ENCODE data around the gene RPL22L1. TPM values are rescaled to one million over a fixed set of nuclear protein-coding genes. Genes with fewer than 3 reads are reported as not detected.
"Not testable (repeated sequence)": the region's sequence is repeated elsewhere in the genome, so short reads cannot be mapped to it uniquely, and the experiment has no call there.

RPL22L1 gene
- 74.4 and 119 TPM in 2 replicates for total RNA-seq

DNA sequence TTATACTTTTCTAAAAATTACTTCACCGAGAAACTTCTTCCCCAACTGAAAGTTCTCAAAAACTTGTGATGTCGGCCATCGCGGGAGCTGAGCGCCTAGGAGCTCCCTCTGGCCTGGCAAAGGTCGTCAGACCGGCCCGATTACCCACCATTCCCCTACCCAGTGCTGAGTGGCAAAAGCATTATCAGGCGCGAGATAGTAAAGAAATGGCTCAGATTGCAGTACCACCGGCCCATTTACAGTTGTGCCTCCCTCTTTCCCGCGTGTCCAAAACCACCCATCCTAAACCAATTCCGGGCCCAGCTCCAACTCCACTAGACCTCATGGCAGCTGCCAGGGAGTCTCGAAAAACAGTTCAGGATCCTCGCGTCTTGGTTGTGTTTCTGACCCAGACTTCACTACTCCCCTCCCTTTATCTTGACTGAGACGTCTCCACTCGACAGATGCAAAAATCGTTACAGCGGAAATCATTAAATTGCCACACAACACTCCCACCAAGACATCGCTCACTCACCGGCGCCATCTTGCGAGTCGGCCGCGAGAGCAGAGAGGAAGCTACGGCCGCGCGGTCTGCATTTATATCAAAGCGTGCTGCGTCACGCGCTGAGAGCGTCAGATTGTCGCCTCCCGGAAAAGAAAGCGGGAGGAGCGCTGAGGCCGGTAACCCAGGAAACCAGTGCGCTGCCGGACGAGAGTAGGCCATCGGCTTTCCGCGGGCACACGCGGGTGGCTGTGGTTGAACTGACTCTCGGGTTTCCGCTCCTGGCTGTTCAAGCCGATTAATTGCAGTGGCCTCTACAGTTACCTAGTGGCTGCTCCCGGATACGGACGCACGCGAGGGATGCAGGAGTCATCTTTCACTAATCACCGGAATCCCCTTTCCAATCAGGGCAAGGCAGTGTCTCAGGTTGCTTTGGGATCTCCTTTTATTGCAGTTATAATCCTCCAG lies at the start of gene RPL22L1:
Gene RPL22L1, minus strand, starts transcription at position 551 of the 949 bp plus-strand sequence. Its CDS starts 28 bp downstream, at position 523.
- peak; percentile 74 for DNase-seq (ENCODE audit: low read depth, low spot score)

DNA sequence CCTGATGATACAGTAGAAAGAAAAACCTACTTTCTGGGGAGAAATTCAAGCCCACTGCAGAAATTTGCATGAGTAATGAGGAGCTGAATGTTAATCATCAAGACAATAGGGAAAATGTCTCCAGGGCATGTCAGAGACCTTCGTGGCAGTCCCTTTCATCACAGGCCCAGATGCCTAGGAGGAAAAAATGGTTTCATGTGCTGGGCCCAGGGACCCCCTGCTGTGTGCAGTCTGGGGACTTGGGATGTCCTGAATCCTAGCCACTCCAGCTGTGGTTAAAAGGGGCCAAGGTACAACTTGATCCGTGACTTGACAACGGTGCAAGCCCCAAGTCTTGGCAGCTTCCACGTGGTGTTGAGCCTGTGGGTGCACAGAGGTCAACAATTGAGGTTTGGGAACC lies 48.7 kb upstream of the RPL22L1 start:
- DNase-seq (ENCODE audit: low read depth, low spot score) = no peak

DNA sequence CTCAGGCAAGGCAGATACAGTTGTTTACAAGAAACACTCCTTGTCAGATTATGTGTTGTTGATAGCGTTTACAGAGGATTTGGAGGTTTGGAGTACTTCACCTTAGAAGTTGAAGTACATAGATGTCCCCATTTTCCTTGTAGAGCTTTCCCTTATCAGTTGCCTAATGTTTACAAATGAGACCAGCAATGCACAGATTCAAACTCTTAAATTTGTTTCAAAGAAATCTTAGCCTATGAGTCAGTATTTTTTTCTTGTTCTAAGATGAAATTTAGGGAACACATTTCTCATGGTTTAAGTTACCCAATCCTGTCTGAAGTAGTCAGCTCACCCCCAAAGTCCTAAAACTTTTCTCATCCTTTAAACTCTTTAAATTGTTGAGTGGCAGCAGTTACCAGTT lies 44.7 kb upstream of the RPL22L1 start:
- no peak for DNase-seq (ENCODE audit: low read depth, low spot score)

DNA sequence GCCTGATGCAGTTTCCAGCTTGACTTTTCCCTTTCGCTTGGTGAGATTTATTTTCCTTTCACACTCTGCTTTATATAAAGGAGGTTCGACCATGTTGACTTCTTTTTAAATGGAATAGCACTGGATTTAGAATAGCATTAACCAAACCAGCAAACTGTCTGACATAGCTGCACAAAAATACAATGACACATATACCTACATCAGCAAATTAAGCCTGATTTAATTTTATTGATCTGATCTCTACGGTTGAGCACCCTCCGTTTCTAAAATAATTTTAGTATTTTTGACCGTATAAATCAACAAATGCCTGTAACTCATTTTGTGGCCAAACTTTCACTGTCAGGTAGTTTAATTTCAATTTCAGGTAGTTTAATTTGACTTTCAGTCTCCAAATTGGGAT lies 44.2 kb upstream of the RPL22L1 start:
- no peak for DNase-seq (ENCODE audit: low read depth, low spot score)

DNA sequence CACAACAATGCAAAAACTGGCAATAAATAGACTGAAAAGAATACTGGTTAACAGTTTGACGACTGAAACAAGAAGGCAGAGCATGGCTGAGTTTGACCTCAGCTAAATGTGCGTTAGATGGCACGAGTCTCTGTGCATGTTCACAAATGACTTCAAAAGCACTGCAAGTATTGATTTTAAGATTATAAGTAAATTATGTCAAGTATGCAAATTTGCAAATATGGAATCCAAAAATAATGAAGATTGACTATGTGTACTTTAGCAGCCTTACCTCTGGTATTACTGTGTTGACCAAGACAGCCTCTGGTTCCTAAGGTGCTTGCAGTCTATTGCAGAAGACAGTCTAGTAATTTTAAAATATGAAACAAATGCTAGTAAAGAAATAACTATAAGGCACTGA lies 41.1 kb upstream of the RPL22L1 start:
- DNase-seq (ENCODE audit: low read depth, low spot score) = no peak

DNA sequence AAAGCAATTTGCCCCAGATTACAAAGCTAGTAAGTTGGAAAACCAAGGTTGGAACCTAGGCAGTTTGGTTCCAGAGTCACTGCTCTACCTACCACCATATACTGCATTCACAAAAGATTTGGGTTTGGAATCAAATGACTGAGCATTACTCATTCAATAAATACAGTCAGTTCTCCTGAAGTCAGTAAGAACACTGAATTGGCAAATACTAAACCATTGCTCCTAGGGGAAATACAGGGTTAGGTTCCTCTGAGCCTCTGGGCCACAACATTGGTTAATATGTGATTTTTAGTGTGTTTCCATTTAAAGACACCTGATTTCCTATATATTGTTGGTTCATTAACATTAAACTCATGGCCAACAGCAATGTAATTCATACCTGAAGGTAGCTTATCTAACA lies 40.5 kb upstream of the RPL22L1 start:
- DNase-seq (ENCODE audit: low read depth, low spot score) = no peak

DNA sequence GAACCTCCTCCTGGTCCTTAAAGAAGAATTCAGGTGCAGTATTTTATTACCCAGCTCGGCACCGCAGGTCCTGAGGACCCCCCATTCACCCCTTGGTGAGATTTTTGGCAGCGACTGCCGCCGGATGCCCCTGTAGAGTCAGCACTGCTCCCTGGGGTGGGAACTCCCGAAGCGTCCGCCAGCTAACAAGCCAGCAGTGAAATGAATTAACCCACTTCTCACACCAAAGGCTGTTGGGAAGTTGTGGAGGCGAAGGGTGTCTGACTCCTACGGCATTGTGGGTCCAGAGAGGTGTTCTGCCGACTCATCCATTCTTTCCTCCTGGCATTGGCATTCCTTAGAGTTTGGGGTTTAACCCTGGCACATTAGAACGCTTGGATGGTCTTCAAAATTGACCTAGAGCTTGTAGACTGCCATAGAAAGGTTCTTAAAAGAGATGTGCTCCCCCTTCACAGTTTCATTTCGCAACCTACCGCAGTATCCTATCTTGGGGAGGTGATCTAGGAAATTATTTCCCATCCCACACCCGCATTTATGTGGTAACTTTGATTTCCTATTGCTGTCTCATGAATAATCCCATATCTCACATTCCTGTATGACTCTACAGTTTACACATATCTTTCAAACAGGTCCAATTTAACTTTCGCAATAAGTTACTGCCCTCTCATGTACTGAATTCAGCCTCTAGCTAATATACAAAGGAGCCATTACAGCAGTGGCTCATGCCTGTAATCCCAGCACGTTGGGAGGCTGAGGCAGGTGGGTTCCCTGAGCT lies 39.3 kb upstream of the RPL22L1 start:
- no peak for DNase-seq (ENCODE audit: low read depth, low spot score)

DNA sequence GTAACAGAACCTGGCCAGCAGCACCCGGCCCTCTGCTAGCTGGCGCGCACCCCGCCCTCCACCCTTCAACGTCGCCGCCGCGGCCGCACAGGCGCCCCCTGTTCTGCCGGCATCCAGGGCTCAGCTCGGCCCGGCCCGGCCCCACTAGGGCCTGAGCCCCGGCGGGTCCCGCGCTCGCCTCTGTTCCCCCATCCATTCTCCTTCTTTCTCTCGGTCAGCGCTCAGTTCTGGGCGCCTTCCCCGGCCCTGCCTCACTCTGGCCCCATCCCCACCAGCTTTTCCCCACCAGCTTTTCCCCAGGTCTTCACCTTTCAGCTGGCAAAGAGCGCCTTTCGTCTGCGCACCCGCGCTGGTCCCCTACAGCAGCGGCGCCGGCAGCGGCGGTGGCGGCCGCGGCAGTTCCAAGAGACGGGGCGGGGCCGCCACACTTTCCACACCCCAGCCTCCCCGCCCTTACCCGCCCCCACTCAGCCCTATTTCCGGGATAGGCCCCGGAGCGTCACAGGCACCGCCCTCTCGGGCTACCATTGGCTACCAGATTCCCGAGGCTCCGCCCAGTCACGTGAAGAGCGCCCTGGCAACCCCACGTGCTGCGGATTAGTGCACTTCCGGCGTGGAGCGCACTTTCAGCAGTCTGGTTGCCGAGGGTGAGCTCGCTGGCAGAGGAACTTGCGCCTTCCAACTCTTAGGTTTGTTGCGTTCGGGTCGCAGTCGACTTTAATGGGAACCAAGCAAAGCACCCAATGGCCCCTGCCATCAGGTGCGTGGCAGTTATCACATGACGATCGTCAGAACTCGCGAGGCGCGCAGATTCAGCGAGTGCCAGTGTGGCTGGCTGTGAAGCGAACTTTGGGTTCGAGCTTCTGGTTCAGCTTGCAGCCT lies 38.5 kb upstream of the RPL22L1 start, which contains the start of gene EIF5A2:
Gene EIF5A2, minus strand, starts transcription at position 403 of the 882 bp plus-strand sequence. CDS start 831 bp downstream, outside the sequence.
- DNase-seq (ENCODE audit: low read depth, low spot score) = peak; percentile 66

DNA sequence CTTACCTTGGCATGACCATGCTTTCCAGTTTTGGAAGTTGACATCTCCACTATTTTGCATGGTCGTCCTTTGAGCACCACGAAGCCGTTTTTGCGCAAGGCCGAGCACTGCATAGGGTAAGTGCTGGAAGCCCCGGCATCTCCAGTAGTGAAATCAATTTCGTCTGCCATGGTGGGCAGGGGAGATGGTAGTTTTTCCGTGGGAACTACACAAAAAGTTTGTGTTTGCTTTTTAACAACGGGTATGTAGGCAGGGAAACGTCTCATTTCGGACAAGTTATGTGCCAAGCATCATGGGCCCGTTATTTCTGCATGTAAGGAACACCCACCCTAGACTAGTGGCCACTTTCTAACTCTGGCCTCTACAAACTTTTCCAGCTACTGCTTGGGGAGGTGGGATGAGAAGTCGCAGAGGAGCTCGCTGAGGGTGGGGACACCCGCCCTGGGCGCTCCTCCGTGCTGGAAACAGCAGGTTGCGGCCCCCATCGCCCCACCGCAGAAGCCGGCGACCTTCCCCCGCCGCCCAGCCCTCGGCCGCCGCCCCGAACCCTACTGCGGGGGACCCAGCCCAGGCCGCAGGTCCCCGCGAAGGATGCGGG lies 37.7 kb upstream of the RPL22L1 start:
- no peak for DNase-seq (ENCODE audit: low read depth, low spot score)

DNA sequence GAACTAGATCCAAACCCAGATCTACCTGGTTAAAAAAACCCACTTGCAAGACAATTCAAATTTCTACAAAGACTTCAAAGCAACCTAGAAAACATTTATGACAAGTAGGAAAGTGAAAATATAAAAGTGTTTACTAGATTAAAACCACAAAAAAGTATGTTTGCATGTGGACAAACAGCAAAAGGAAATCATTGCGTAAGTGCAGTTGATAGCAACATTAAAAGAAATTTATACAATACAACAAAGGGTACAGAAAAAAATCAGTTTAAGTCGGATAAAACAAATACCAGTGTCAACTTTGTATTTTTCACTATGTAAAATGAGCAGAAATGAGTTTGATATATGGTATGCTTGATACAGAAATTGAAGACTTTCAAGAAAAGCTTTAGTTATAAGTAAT lies 35.9 kb upstream of the RPL22L1 start:
- DNase-seq (ENCODE audit: low read depth, low spot score) = no peak

DNA sequence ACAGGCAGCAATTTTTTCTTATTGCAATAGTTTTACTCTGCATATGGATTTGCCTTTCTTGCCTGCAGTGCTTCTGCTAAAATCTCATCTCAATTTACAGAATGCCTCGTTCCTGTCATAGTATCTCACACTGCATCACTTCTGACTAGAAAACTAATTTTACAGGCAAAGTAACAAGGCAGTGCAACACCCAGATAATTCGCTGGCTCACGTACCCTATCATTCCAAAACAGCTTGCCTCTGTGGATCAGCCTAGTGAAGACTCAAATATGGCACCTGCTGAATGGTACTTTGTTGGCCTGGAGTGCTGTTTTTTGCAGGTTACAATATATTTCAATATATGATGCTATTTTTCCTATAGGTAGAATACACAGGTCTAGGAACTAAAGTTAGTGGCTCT lies 33.1 kb upstream of the RPL22L1 start:
- DNase-seq (ENCODE audit: low read depth, low spot score) = no peak

DNA sequence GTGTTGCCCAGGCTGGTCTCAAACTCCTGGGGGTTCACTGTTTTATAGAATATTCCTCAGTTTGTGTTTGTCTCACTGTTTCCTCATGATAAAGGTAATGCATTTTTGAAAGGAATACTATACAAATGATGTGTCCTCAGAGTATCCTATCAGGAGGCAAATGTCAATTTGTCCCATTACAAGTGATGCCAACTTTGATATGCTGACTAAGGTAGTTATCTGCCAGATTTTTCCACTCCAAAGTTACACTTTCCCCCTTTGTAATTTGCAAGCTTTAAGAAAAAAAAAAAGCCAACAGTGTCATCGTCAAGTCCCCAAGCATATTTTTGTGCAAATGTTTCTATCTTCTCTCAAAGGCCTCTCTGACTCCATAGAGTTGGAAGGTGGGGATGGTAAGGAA lies 29.5 kb upstream of the RPL22L1 start:
- DNase-seq (ENCODE audit: low read depth, low spot score) = no peak

DNA sequence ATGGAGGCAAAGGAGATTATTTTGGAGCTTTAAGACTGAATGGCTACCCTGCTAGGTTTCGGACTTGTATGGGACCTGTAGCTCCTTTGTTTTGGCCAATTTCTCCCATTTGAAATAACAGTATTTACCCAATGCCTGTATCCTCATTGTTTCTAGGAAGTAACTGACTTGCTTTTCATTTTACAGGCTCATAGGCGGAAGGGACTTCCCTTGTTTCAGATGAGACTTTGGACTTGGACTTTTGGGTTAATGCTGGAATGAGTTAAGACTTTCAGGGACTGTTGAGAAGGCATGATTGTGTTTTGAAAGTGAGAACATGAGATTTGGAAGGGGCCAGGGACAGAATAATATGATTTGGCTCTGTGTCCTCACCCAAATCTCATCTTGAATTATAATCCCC lies 28.0 kb upstream of the RPL22L1 start:
- DNase-seq (ENCODE audit: low read depth, low spot score) = no peak

DNA sequence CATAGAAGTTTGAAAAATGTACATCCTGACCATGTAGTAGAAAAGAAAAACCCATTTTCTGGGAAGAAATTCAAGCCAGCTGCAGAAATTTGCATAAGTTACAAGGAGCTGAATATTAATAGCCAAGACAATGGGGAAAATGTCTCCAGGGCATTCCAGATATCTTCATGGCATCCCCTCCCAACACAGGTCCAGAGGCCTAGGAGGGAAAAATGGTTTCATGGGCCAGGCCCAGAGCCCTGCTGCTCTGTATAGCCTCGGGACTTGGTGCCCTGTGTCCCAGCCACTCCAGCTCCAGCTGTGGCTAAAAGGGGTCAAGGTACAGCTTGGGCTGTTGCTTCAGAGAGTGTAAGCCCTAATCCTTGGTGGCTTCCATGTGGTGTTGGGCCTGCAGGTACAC lies 27.2 kb upstream of the RPL22L1 start:
- DNase-seq (ENCODE audit: low read depth, low spot score) = not testable (repeated sequence)

DNA sequence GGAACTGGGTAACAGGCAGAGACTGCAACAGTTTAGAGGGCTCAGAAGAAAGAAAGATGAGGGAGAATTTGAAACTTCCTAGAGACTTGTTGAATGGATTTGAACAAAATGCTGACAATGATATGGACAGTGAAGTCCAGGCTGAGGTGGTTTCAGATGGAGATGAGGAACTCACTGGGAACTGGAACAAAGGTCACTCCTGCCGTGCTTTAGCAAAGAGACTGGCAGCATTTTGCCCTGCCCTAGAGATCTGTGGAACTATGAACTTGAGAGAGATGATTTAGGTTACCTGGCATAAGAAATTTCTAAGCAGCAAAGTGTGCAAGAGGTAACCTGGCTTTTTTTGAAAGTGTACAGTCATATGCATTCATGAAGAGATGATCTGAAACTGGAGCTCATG lies 26.8 kb upstream of the RPL22L1 start:
- no peak for DNase-seq (ENCODE audit: low read depth, low spot score)

DNA sequence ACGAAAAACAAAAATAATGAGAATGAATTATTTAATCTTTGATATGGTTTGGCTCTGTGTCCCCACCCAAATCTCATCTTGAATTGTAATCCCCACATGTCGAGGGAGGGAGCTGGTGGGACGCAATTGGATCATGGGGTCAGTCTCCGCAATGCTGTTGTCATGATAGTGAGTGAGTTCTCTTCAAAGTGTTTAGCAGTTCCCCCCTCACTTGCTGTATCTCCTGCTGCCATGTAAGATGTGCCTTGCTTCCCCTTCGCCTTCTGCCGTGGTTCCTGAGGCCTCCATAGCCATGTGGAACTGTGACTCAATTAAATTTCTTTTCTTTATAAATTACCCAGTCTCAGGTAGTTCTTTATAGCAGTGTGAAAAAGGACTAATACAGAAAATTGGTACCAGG lies 26.3 kb upstream of the RPL22L1 start:
- not testable (repeated sequence) for DNase-seq (ENCODE audit: low read depth, low spot score)

DNA sequence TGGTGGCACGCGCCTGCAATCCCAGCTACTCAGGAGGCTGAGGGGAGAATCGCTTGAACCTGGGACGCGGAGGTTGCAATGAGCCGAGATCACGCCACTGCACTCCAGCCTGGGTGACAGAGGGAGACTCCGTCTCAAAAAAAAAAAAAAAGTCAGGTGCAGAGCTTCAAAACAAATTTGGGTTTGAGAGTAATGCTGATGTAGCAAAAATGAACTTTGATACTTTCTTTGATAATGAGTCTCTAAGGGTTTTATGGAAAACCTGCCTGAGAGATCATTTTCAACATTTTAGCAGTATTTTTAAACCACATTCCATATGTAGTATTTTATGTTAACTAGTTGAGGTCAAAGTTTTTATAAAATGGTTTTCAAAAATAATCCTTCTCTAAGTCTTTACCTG lies 23.9 kb upstream of the RPL22L1 start:
- DNase-seq (ENCODE audit: low read depth, low spot score) = no peak

DNA sequence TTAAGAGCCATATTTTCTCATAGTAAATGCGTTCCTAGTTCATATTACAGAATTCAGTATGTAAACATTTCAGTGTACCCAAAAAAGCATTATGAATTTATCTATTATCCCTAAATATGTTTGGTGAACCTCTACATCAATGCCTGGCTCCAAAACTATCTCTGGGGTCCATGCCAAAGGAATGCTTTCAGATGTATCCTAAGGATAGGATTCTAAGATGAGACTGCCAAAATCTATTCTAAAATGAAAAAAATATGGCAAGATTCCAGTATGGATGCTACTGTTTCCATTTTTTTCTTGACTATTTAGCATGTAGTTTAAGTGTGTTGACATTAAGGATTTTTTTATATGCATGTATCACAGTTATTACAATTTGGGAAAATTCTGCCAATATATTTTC lies 19.6 kb upstream of the RPL22L1 start:
- no peak for DNase-seq (ENCODE audit: low read depth, low spot score)

DNA sequence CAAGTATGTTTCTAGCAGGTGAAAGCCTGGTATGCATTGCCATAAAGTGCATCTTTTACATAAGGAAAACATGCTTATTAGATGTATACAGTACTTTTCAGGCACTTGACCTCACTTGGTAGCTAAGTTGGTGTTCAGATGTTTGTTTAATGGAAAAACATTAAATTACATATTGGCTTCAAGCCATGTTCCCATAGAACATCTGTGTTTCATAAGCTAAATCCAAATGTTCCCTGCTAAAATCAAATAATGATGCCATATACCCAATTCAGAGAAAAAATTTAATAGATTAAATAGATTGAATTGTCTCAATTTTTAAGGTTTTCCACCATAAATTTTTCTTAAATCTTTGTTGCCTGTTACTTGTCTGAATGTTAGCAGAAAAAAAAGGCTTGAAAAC lies 19.1 kb upstream of the RPL22L1 start:
- no peak for DNase-seq (ENCODE audit: low read depth, low spot score)

DNA sequence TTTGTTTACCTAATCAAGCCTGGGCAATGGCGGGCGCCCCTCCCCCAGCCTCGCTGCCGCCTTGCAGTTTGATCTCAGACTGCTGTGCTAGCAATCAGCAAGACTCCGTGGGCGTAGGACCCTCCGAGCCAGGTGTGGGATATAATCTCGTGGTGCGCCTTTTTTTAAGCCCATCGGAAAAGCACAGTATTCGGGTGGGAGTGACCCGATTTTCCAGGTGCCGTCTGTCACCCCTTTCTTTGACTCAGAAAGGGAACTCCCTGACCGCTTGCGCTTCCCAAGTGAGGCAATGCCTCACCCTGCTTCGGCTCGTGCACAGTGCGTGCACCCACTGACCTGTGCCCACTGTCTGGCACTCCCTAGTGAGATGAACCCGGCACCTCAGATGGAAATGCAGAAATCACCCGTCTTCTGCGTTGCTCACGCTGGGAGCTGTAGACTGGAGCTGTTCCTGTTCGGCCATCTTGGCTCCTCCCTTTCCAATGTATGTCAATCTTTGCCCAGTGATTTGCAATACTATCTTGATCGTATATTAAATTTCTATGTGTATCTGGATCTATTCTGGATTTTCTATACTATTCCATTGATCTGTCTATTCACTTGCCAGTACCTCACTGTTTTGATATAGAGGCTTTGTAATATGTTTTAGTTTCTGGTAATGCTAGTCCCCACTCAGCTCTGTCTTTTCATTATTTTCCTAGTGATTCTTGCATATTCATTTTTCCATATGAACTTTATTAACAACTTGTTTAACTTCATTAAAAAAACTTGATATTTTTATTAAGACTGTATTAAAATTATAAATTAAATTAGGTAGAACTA lies 14.3 kb upstream of the RPL22L1 start:
- not testable (repeated sequence) for DNase-seq (ENCODE audit: low read depth, low spot score)
